H9 (cell line): Measurements from ENCODE around the gene RC3H2. TPM values are rescaled to one million over a fixed set of nuclear protein-coding genes. Genes with fewer than 3 reads are reported as not detected.

Experiments used
- DNase-seq: peaks from one replicate; pipeline ENCODE4 v3.0.0-alpha.2; 2017
- H2AFZ ChIP-seq: one replicate; pipeline ENCODE4 v1.6.1; 2013; ENCODE audit warnings: mild to moderate bottlenecking, low read length, control low read depth, moderate library complexity
- H2AK5ac ChIP-seq: 2 replicates; pipeline ENCODE4 v1.6.1; 2013; ENCODE audit warnings: low read length, control low read depth, mixed read lengths; ENCODE audit not compliant: insufficient read length
- H2BK120ac ChIP-seq: one replicate; pipeline ENCODE4 v1.6.1; 2013; ENCODE audit warnings: low read depth, mild to moderate bottlenecking, low read length, control low read depth, inconsistent platforms; ENCODE audit not compliant: poor library complexity, severe bottlenecking
- H2BK12ac ChIP-seq: 2 replicates; pipeline ENCODE4 v1.6.1; 2013; ENCODE audit warnings: low read length, control low read depth, mixed read lengths, low read depth; ENCODE audit not compliant: insufficient read length
- H2BK15ac ChIP-seq: 2 replicates; pipeline ENCODE4 v1.6.1; 2013; ENCODE audit warnings: low read depth, low read length, control low read depth
- H2BK20ac ChIP-seq: one replicate; pipeline ENCODE4 v1.6.1; 2013; ENCODE audit warnings: low read depth, mild to moderate bottlenecking, low read length, control low read depth, inconsistent platforms; ENCODE audit not compliant: poor library complexity, severe bottlenecking
- H2BK5ac ChIP-seq: 2 replicates; pipeline ENCODE4 v1.6.1; 2013; ENCODE audit warnings: low read length, control low read depth, mixed read lengths; ENCODE audit not compliant: insufficient read length
- H3K14ac ChIP-seq: 2 replicates; pipeline ENCODE4 v1.6.1; 2013; ENCODE audit warnings: low read length, control low read depth; ENCODE audit not compliant: insufficient read depth
- H3K18ac ChIP-seq: 2 replicates; pipeline ENCODE4 v1.6.1; 2013; ENCODE audit warnings: low read depth, mild to moderate bottlenecking, mixed read lengths, low read length, control low read depth; ENCODE audit not compliant: insufficient read length
- H3K23ac ChIP-seq: 2 replicates; pipeline ENCODE4 v1.6.1; 2013; ENCODE audit warnings: low read length, control low read depth, mixed read lengths, low read depth; ENCODE audit not compliant: insufficient read length
- H3K23me2 ChIP-seq: 2 replicates; pipeline ENCODE4 v1.6.1; 2013; ENCODE audit warnings: low read depth, mild to moderate bottlenecking, mixed read lengths, low read length, control low read depth; ENCODE audit not compliant: insufficient read length, poor library complexity, severe bottlenecking
- H3K27ac ChIP-seq: 2 replicates; pipeline ENCODE4 v1.5.1; 2013; ENCODE audit warnings: low read length, control low read depth, mixed read lengths, low read depth; ENCODE audit not compliant: insufficient read length
- H3K27me3 ChIP-seq: 2 replicates; pipeline ENCODE4 v1.6.1; 2013; ENCODE audit warnings: low read length, control low read depth, inconsistent platforms; ENCODE audit not compliant: insufficient read depth
- H3K4ac ChIP-seq: 2 replicates; pipeline ENCODE4 v1.6.1; 2013; ENCODE audit warnings: low read depth, mild to moderate bottlenecking, control low read depth, inconsistent platforms, low read length, moderate library complexity
- H3K4me1 ChIP-seq: 2 replicates; pipeline ENCODE4 v1.6.1; 2013; ENCODE audit warnings: low read length, control low read depth, inconsistent platforms; ENCODE audit not compliant: insufficient read depth
- H3K4me2 ChIP-seq: 2 replicates; pipeline ENCODE4 v1.6.1; 2013; ENCODE audit warnings: low read length, control low read depth, mixed read lengths; ENCODE audit not compliant: insufficient read length, insufficient read depth
- H3K56ac ChIP-seq: 2 replicates; pipeline ENCODE4 v1.6.1; 2013; ENCODE audit warnings: low read depth, mild to moderate bottlenecking, mixed read lengths, low read length, control low read depth; ENCODE audit not compliant: insufficient read length
- H3K79me1 ChIP-seq: 2 replicates; pipeline ENCODE4 v1.6.1; 2013; ENCODE audit warnings: low read depth, mild to moderate bottlenecking, moderate library complexity, low read length, control low read depth, inconsistent platforms; ENCODE audit not compliant: insufficient read depth, poor library complexity, severe bottlenecking
- H3K79me2 ChIP-seq: 2 replicates; pipeline ENCODE4 v1.6.1; 2013; ENCODE audit warnings: low read length, control low read depth, inconsistent platforms; ENCODE audit not compliant: insufficient read depth
- H3K9ac ChIP-seq: 2 replicates; pipeline ENCODE4 v1.6.1; 2013; ENCODE audit warnings: low read length, control low read depth, mixed read lengths; ENCODE audit not compliant: insufficient read length; ENCODE audit errors: extremely low read depth
- H3K9me3 ChIP-seq: one replicate; pipeline ENCODE4 v1.6.1; 2013; ENCODE audit warnings: low read depth, low read length, inconsistent platforms; ENCODE audit not compliant: control insufficient read depth
- H3T11ph ChIP-seq: one replicate; pipeline ENCODE4 v1.6.1; 2013; ENCODE audit warnings: mild to moderate bottlenecking, low read length, control low read depth, inconsistent platforms
- H4K20me1 ChIP-seq: one replicate; pipeline ENCODE4 v1.6.1; 2013; ENCODE audit not compliant: control insufficient read depth, insufficient read length, insufficient read depth
- H4K5ac ChIP-seq: 2 replicates; pipeline ENCODE4 v1.6.1; 2013; ENCODE audit warnings: low read depth, mild to moderate bottlenecking, mixed read lengths, low read length, control low read depth; ENCODE audit not compliant: insufficient read length
- H4K8ac ChIP-seq: replicated peaks from 2 replicates; pipeline ENCODE4 v1.6.1; 2013; ENCODE audit warnings: low read length, control low read depth, mixed read lengths, low read depth; ENCODE audit not compliant: insufficient read length
- H4K91ac ChIP-seq: 2 replicates; pipeline ENCODE4 v1.6.1; 2013; ENCODE audit warnings: low read depth, mild to moderate bottlenecking, moderate library complexity, mixed read lengths, low read length, control low read depth; ENCODE audit not compliant: insufficient read length
- H3K27ac Mint-ChIP-seq, 3 experiments: 2 replicates in 2 of 3; 3 replicates in 1 of 3; pipeline ENCODE4 v1.8.0; 2020 to 2021; ENCODE audit warnings: mixed read lengths in 3 of 3, mild to moderate bottlenecking in 1 of 3, moderate library complexity in 1 of 3
- H3K27me3 Mint-ChIP-seq: 2 replicates; pipeline ENCODE4 v1.8.0; 2021; ENCODE audit warnings: low read depth, mild to moderate bottlenecking, moderate library complexity, mixed read lengths
- H3K36me3 Mint-ChIP-seq, 3 experiments: 2 replicates in 2 of 3; 3 replicates in 1 of 3; pipeline ENCODE4 v1.8.0; 2020 to 2021; ENCODE audit warnings: low read depth in 3 of 3, mixed read lengths in 3 of 3; ENCODE audit not compliant: insufficient read depth in 1 of 3
- H3K4me1 Mint-ChIP-seq, 2 experiments: 2 replicates each; pipeline ENCODE4 v1.8.0; 2020; ENCODE audit warnings: mixed read lengths in 2 of 2
- H3K4me3 Mint-ChIP-seq, 2 experiments: 2 replicates in 1 of 2; 3 replicates in 1 of 2; pipeline ENCODE4 v1.8.0; 2020 to 2021; ENCODE audit warnings: mild to moderate bottlenecking in 2 of 2, mixed read lengths in 2 of 2, moderate library complexity in 1 of 2
- H3K9me3 Mint-ChIP-seq, 2 experiments: 2 replicates in 1 of 2; 3 replicates in 1 of 2; pipeline ENCODE4 v1.8.0; 2020; ENCODE audit warnings: mild to moderate bottlenecking in 2 of 2, mixed read lengths in 2 of 2, moderate library complexity in 1 of 2
- CTCF ChIP-seq: fragments of 200-600 bp; sonication (generic); conservative IDR thresholded peaks from 3 replicates; pipeline ENCODE4 v1.8.0; 2021; ENCODE audit warnings: antibody characterized with exemption, mild to moderate bottlenecking
- WGBS: extraction: QIAGEN DNeasy Blood & Tissue Kit; methylation state at CpG from one replicate; pipeline ENCODE4 v1.1.7; 2013; ENCODE audit warnings: missing lambda C conversion rate, low lambda C conversion rate, mixed read lengths; ENCODE audit not compliant: insufficient read length; ENCODE audit errors: extremely low coverage; 5-methylcytosine and 5-hydroxymethylcytosine counted together
- total RNA-seq: library from RNA; stranded (reverse); gene quantifications from 2 replicates; pipeline ENCODE4 v1.2.1, GENCODE V29; 2021

The RC3H2 gene
- total RNA-seq, 1 experiment from 2014 or later = 49.0 TPM

- Histone ChIP-seq H3K14ac (no peak overlapping the region), H4K8ac (no peak overlapping the region), H4K91ac (no peak overlapping the region), H4K5ac (no peak overlapping the region), H3K23me2 (no peaks in the 10 kb centered on the region), H4K20me1 (no peaks in the 10 kb centered on the region), H2BK15ac (no peak overlapping the region), H3K23ac (no peak overlapping the region), H2BK5ac (no peak overlapping the region), H3K9me3 (no peaks in the 10 kb centered on the region), H2AFZ (no peak overlapping the region), H3K9ac (no peak overlapping the region), H3K18ac (no peak overlapping the region), H3K79me2 (no peaks in the 10 kb centered on the region), H3K79me1 (no peaks in the 10 kb centered on the region), H3T11ph (no peak overlapping the region), H2AK5ac (no peak overlapping the region), H2BK20ac (no peak overlapping the region), H3K4me2 (no peak overlapping the region), H2BK120ac (no peak overlapping the region), H3K4ac (no peak overlapping the region), H3K27me3 (no peaks in the 10 kb centered on the region), H3K27ac (no peak overlapping the region), H2BK12ac (no peak overlapping the region), H3K4me1 (no peaks in the 10 kb centered on the region), H3K56ac (no peak overlapping the region)
- DNase-seq = peak; percentile 40
- Mint-ChIP-seq H3K27ac (peak overlapping the region in 2 of 3 experiments; percentile 17 to 25; a peak in 2 of 7 replicates), H3K4me1 (peaks cover 8 to 13% of the 10 kb centered on the region in 2 experiments), H3K27me3 (peaks cover 5% of the 10 kb centered on the region; the same call in 1 of the 2 replicates), H3K36me3 (no peaks in the 10 kb centered on the region; a peak in 1 of 7 replicates), H3K4me3 (no peak overlapping the region), H3K9me3 (peaks cover 0 to 3% of the 10 kb centered on the region in 2 experiments; a peak in 1 of 5 replicates)
- WGBS = no CpG with 5 or more reads among the region's 4 CpGs
- TF ChIP-seq CTCF = peak; percentile 47; the same call in 2 of the 3 replicates
Observed at GRCh38 chr9:122835313-122835731, 69.8 kb downstream of the RC3H2 start.
